Naive thymus-derived CD8-positive, alpha-beta T cell (primary cell): ENCODE measurements around the gene MGARP. TPM values are rescaled to one million over a fixed set of nuclear protein-coding genes. Genes with fewer than 3 reads are reported as not detected.
A peak's percentile ranks its signal among the peaks of the same experiment; 100 is the strongest.
"Not testable (repeated sequence)": the region's sequence is repeated elsewhere in the genome, so short reads cannot be mapped to it uniquely, and the experiment has no call there.

ENCODE experiments used
- ATAC-seq, 2 donors: fragments of 150-1000 bp; cut with Tn5 transposase in 1 of 2; sonication (Bioruptor Pico), chemical (Tn5 transposase) in 1 of 2; 1 replicate in 1 of 2; 2 replicates in 1 of 2; pipeline ENCODE4 v1.10.0; 2021; ENCODE audit warnings: mild to moderate bottlenecking in 2 of 2, moderate library complexity in 2 of 2
- POLR2A ChIA-PET: fragments of 350-600 bp; sonication (Branson Sonifier 250); formaldehyde crosslinking; loops from one replicate; lab custom pipeline; 2021; ENCODE audit warnings: antibody characterized with exemption; lab: Charles Lee
- DNase-seq, 10 donors: peaks; one replicate each; pipeline versions ENCODE4 v3.0.0 to v3.0.0-alpha.2; 2020 to 2022
- H3K27ac Mint-ChIP-seq, 10 donors: one replicate each; pipeline ENCODE4 v1.8.0; 2020 to 2022; ENCODE audit warnings: mild to moderate bottlenecking in 10 of 10, mixed read lengths in 10 of 10, moderate library complexity in 4 of 10, inconsistent platforms in 1 of 10
- H3K27me3 Mint-ChIP-seq, 5 donors: one replicate each; pipeline ENCODE4 v1.8.0; 2021 to 2022; ENCODE audit warnings: mixed read lengths in 5 of 5
- H3K36me3 Mint-ChIP-seq, 3 donors: one replicate each; pipeline ENCODE4 v1.8.0; 2020 to 2022; ENCODE audit warnings: mixed read lengths in 3 of 3, mild to moderate bottlenecking in 2 of 3, inconsistent platforms in 1 of 3
- H3K4me1 Mint-ChIP-seq, 4 donors: one replicate each; pipeline ENCODE4 v1.8.0; 2021 to 2022; ENCODE audit warnings: mixed read lengths in 4 of 4
- H3K4me3 Mint-ChIP-seq, 10 donors: one replicate each; pipeline ENCODE4 v1.8.0; 2020 to 2022; ENCODE audit warnings: mild to moderate bottlenecking in 10 of 10, mixed read lengths in 10 of 10, moderate library complexity in 6 of 10, inconsistent platforms in 1 of 10
- H3K9me3 Mint-ChIP-seq, 9 donors: one replicate each; pipeline ENCODE4 v1.8.0; 2020 to 2022; ENCODE audit warnings: mixed read lengths in 9 of 9, mild to moderate bottlenecking in 3 of 9, inconsistent platforms in 1 of 9, moderate library complexity in 1 of 9
- polyA plus RNA-seq, 3 donors: library from polyadenylated mRNA; unstranded; fragments of 300-500 nt; fragmentation: Illumina TruSeq; gene quantifications; one replicate each; pipeline ENCODE4 v1.2.3, GENCODE V29; 2021
- total RNA-seq, 8 experiments: library from RNA in 2 of 8; stranded (reverse) in 2 of 8; gene quantifications; one replicate each; pipeline ENCODE4 v1.2.3 and lab custom pipeline; 2021 to 2026

MGARP gene
- total and polyA plus RNA-seq, 5 experiments from 2014 or later = 0.12 to 0.27 (median 0.18) TPM; not detected in 2

GRCh38 chr4:139265654-139266053 is 14.4 kb downstream of the MGARP start:
- ATAC-seq (no peak), DNase-seq (no peak)
- peaks cover 0 to 1% (median 0%) of the 10 kb centered on the region in 5 donors for H3K27me3 Mint-ChIP-seq
- no peak overlapping the region for H3K4me3 Mint-ChIP-seq
- POLR2A ChIA-PET = interaction anchor here (1.0 kb wide), 1 partner anchor 36 kb away, joined by 5 read pairs; the partner anchor contains the start of gene NAA15
- peaks cover 5 to 20% (median 11%) of the 10 kb centered on the region in 4 donors for H3K4me1 Mint-ChIP-seq
- H3K27ac Mint-ChIP-seq = no peak overlapping the region
- H3K36me3 Mint-ChIP-seq = no peaks in the 10 kb centered on the region
- H3K9me3 Mint-ChIP-seq = no peaks in the 10 kb centered on the region

- H3K27ac Mint-ChIP-seq = no peak overlapping the region
- H3K36me3 Mint-ChIP-seq = no peaks in the 10 kb centered on the region
- ATAC-seq (no peak), DNase-seq (no peak)
- POLR2A ChIA-PET = no interaction called here
- H3K27me3 Mint-ChIP-seq = no peaks in the 10 kb centered on the region
- no peak overlapping the region for H3K4me3 Mint-ChIP-seq
- no peaks in the 10 kb centered on the region for H3K4me1 Mint-ChIP-seq
- no peaks in the 10 kb centered on the region for H3K9me3 Mint-ChIP-seq
Observed at GRCh38 chr4:139256349-139256748, 23.7 kb downstream of the MGARP start.

DNA sequence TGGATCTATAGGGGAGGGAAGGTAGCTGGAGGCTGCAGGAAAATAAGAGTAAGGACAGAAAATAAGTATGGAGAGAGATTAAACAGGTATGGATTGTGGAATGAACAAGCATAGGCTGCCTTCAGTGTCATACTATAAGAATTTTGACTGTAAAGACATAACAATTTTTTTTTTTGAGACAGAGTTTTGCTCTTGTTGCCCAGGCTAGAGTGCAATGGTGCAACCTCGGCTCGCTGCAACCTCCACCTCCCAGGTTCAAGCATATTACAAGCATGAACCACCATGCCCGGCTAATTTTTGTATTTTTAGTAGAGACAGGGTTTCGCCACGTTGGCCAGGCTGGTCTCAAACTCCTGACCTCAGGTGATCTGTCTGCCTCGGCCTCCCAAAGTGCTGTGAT is 24.4 kb downstream of the MGARP start:
- H3K4me3 Mint-ChIP-seq, ATAC-seq, H3K9me3 Mint-ChIP-seq, H3K36me3 Mint-ChIP-seq, H3K4me1 Mint-ChIP-seq, DNase-seq, POLR2A ChIA-PET, H3K27me3 Mint-ChIP-seq: not testable (repeated sequence)
- H3K27ac Mint-ChIP-seq = peak overlapping the region in 1 of 10 donors; percentile 16

GRCh38 chr4:139253713-139254112 is 26.3 kb downstream of the MGARP start:
- DNase-seq (no peak), ATAC-seq (no peak)
- H3K27me3 Mint-ChIP-seq = no peaks in the 10 kb centered on the region
- H3K27ac Mint-ChIP-seq = no peak overlapping the region
- no peaks in the 10 kb centered on the region for H3K4me1 Mint-ChIP-seq
- no peaks in the 10 kb centered on the region for H3K9me3 Mint-ChIP-seq
- no peaks in the 10 kb centered on the region for H3K36me3 Mint-ChIP-seq
- no peak overlapping the region for H3K4me3 Mint-ChIP-seq
- POLR2A ChIA-PET = no interaction called here

GRCh38 chr4:139253046-139253445 is 27.0 kb downstream of the MGARP start:
- ATAC-seq = no peak
- POLR2A ChIA-PET = no interaction called here
- DNase-seq = no peak
- H3K36me3 Mint-ChIP-seq = no peaks in the 10 kb centered on the region
- no peaks in the 10 kb centered on the region for H3K9me3 Mint-ChIP-seq
- no peaks in the 10 kb centered on the region for H3K4me1 Mint-ChIP-seq
- H3K27ac Mint-ChIP-seq = no peak overlapping the region
- no peaks in the 10 kb centered on the region for H3K27me3 Mint-ChIP-seq
- no peak overlapping the region for H3K4me3 Mint-ChIP-seq

GRCh38 chr4:139247700-139248238 is 32.3 kb downstream of the MGARP start:
- no peak overlapping the region for H3K27ac Mint-ChIP-seq
- H3K9me3 Mint-ChIP-seq = no peaks in the 10 kb centered on the region
- POLR2A ChIA-PET = interaction anchor here (1.0 kb wide), 1 partner anchor 53 kb away, joined by 3 read pairs; the partner anchor contains the start of gene NAA15

GRCh38 chr4:139247241-139247640 is 32.8 kb downstream of the MGARP start:
- Mint-ChIP-seq H3K27ac (no peak overlapping the region), H3K4me1 (no peaks in the 10 kb centered on the region), H3K9me3 (no peaks in the 10 kb centered on the region), H3K36me3 (no peaks in the 10 kb centered on the region), H3K4me3 (no peak overlapping the region), H3K27me3 (no peaks in the 10 kb centered on the region)
- POLR2A ChIA-PET = interaction anchor here (1.0 kb wide), 1 partner anchor 54 kb away, joined by 3 read pairs; the partner anchor contains the start of gene NAA15
- DNase-seq (no peak), ATAC-seq (no peak)

More at GRCh38 chr4:139247700-139248238, 32.3 kb downstream of the MGARP start:
- H3K27me3 Mint-ChIP-seq = no peaks in the 10 kb centered on the region
- no peaks in the 10 kb centered on the region for H3K36me3 Mint-ChIP-seq
- no peak overlapping the region for H3K4me3 Mint-ChIP-seq
- ATAC-seq (no peak), DNase-seq (no peak)
- no peaks in the 10 kb centered on the region for H3K4me1 Mint-ChIP-seq

DNA sequence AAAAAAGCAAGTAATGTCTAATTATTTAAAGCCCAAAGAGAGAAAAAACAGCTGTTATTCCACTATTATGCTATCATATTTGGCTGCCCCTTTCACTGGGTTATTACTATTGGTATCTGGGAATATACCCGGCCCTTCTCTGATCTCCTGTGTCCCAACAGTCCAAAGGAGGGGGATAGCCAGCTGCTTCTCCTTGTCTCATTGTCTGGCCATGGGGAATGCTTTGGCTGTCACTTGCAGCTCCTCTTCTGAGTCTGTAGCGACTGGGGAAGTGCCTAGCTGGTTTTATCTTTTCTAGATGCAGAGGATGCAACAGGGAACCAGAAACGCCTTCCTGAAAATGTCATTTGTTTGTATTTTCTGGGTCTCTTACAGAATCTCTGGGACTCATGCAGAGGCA is 33.9 kb downstream of the MGARP start:
- ATAC-seq (no peak), DNase-seq (no peak)
- Mint-ChIP-seq H3K27me3 (no peaks in the 10 kb centered on the region), H3K4me3 (no peak overlapping the region), H3K36me3 (no peaks in the 10 kb centered on the region), H3K9me3 (no peaks in the 10 kb centered on the region), H3K27ac (no peak overlapping the region), H3K4me1 (no peaks in the 10 kb centered on the region)
- POLR2A ChIA-PET = no interaction called here

DNA sequence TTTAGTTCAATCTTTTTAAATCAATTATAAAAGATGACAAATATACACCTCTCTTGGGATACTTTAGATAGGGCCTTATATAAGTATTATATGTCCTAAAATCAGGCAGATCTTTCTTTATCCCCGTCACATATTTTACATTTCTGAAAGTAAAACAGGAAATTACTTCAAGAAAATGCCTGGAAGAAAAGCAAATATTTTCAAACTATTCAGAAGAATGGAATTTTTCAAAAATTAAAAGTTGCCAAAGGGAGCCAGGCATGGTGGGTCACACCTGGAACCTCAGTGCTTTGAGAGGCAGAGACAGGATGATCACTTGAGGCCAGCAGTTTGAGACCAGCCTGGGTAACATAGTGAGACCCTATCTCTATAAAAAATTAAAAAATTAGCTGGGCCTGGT is 34.4 kb downstream of the MGARP start:
- POLR2A ChIA-PET = no interaction called here
- Mint-ChIP-seq H3K9me3 (no peaks in the 10 kb centered on the region), H3K4me1 (no peaks in the 10 kb centered on the region), H3K27me3 (no peaks in the 10 kb centered on the region), H3K36me3 (no peaks in the 10 kb centered on the region), H3K27ac (no peak overlapping the region), H3K4me3 (no peak overlapping the region)
- ATAC-seq (no peak), DNase-seq (no peak)

GRCh38 chr4:139243448-139244365 is 36.3 kb downstream of the MGARP start:
- no peaks in the 10 kb centered on the region for H3K4me1 Mint-ChIP-seq
- POLR2A ChIA-PET = no interaction called here
- H3K36me3 Mint-ChIP-seq = peaks cover 0 to 9% (median 2%) of the 10 kb centered on the region in 3 donors
- H3K9me3 Mint-ChIP-seq = peaks cover 0 to 10% (median 6%) of the 10 kb centered on the region in 9 donors
- no peaks in the 10 kb centered on the region for H3K27me3 Mint-ChIP-seq
- DNase-seq (no peak), ATAC-seq (no peak)
- no peak overlapping the region for H3K4me3 Mint-ChIP-seq
- no peak overlapping the region for H3K27ac Mint-ChIP-seq

- ATAC-seq = no peak
- no peaks in the 10 kb centered on the region for H3K4me1 Mint-ChIP-seq
- POLR2A ChIA-PET = no interaction called here
Observed at GRCh38 chr4:139242511-139243051, 37.4 kb downstream of the MGARP start.

DNA sequence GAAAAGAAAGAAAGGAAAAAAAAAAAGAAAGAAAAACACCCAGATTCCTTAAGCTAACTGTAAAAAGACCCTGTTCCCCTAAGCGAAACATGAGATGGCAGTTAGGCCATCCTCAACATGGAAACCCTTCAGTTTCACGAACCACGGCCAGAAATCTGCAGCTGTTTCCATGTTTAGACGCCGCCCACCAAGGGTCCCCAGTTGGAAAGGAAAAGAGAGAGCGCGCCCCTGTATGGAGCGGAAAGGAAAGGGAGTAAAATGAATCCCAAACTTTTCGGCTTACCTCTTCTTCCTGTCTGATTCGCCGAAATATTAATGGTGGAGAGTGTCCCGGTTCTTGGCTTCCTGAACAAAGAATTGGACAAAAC is 38.3 kb downstream of the MGARP start:
- POLR2A ChIA-PET = no interaction called here
- peaks cover 0 to 9% (median 4%) of the 10 kb centered on the region in 3 donors for H3K36me3 Mint-ChIP-seq
- H3K27ac Mint-ChIP-seq = no peak overlapping the region
- H3K4me1 Mint-ChIP-seq = no peaks in the 10 kb centered on the region
- ATAC-seq (no peak), DNase-seq (no peak)
- no peak overlapping the region for H3K4me3 Mint-ChIP-seq
- peaks cover 0 to 11% (median 6%) of the 10 kb centered on the region in 9 donors for H3K9me3 Mint-ChIP-seq
- no peaks in the 10 kb centered on the region for H3K27me3 Mint-ChIP-seq

More at GRCh38 chr4:139242511-139243051, 37.4 kb downstream of the MGARP start:
- H3K4me3 Mint-ChIP-seq = no peak overlapping the region
- peaks cover 0 to 9% (median 4%) of the 10 kb centered on the region in 3 donors for H3K36me3 Mint-ChIP-seq
- H3K27ac Mint-ChIP-seq = no peak overlapping the region
- no peak for DNase-seq
- no peaks in the 10 kb centered on the region for H3K27me3 Mint-ChIP-seq
- H3K9me3 Mint-ChIP-seq = peaks cover 0 to 11% (median 6%) of the 10 kb centered on the region in 9 donors
